Astrocyte (in vitro differentiated cells and primary cell): Measurements from ENCODE around the gene MAPK10. TPM values are rescaled to one million over a fixed set of nuclear protein-coding genes. Genes with fewer than 3 reads are reported as not detected.

ENCODE experiments used
- DNase-seq: peaks from one replicate; pipeline ENCODE4 v3.0.0-alpha.2; 2010; ENCODE audit warnings: low read depth
- FAIRE-seq: peaks from 2 replicates; lab custom pipeline; 2011; peaks lifted over from hg19 to GRCh38; lab: Jason Lieb, UNC
- H2AFZ ChIP-seq: 2 replicates; pipeline ENCODE4 v1.6.0; 2012; ENCODE audit warnings: low read depth, low read length, inconsistent platforms
- H3K27ac ChIP-seq: 2 replicates; pipeline ENCODE4 v1.5.1; 2011; ENCODE audit warnings: low read depth, low read length, inconsistent platforms
- H3K27me3 ChIP-seq: 2 replicates; pipeline ENCODE4 v1.6.0; 2011; ENCODE audit warnings: low read length, inconsistent platforms; ENCODE audit not compliant: insufficient read depth
- H3K36me3 ChIP-seq: 2 replicates; pipeline ENCODE4 v1.5.1; 2011; ENCODE audit warnings: low read length, inconsistent platforms; ENCODE audit not compliant: insufficient read depth
- H3K4me1 ChIP-seq: 2 replicates; pipeline ENCODE4 v1.5.1; 2011; ENCODE audit warnings: low read length, inconsistent platforms; ENCODE audit not compliant: insufficient read depth
- H3K4me2 ChIP-seq: 2 replicates; pipeline ENCODE4 v1.6.0; 2012; ENCODE audit warnings: low read length, inconsistent platforms
- H3K4me3 ChIP-seq: 2 replicates; pipeline ENCODE4 v1.5.1; 2011; ENCODE audit warnings: low read depth, mild to moderate bottlenecking, low read length, inconsistent platforms; ENCODE audit not compliant: insufficient read depth
- H3K79me2 ChIP-seq: 2 replicates; pipeline ENCODE4 v1.6.0; 2012; ENCODE audit warnings: mild to moderate bottlenecking, low read length, inconsistent platforms; ENCODE audit not compliant: insufficient read depth
- H3K9ac ChIP-seq: 2 replicates; pipeline ENCODE4 v1.6.0; 2012; ENCODE audit warnings: mild to moderate bottlenecking, low read length, inconsistent platforms
- H3K9me3 ChIP-seq: 2 replicates; pipeline ENCODE4 v1.5.1; 2012; ENCODE audit warnings: low read depth, mild to moderate bottlenecking, low read length, inconsistent platforms; ENCODE audit not compliant: insufficient read depth
- H4K20me1 ChIP-seq: 2 replicates; pipeline ENCODE4 v1.6.0; 2012; ENCODE audit warnings: low read length, inconsistent platforms; ENCODE audit not compliant: insufficient read depth
- H3K27ac Mint-ChIP-seq: one replicate; pipeline ENCODE4 v1.8.0; 2021; ENCODE audit warnings: mild to moderate bottlenecking, mixed read lengths; ENCODE audit not compliant: unreplicated experiment
- H3K27me3 Mint-ChIP-seq: one replicate; pipeline ENCODE4 v1.8.0; 2021; ENCODE audit warnings: low read depth, mixed read lengths; ENCODE audit not compliant: unreplicated experiment
- H3K36me3 Mint-ChIP-seq: one replicate; pipeline ENCODE4 v1.8.0; 2021; ENCODE audit warnings: low read depth, mixed read lengths; ENCODE audit not compliant: unreplicated experiment
- H3K4me1 Mint-ChIP-seq: one replicate; pipeline ENCODE4 v1.8.0; 2021; ENCODE audit warnings: low read depth, mixed read lengths; ENCODE audit not compliant: unreplicated experiment
- H3K4me3 Mint-ChIP-seq: one replicate; pipeline ENCODE4 v1.8.0; 2021; ENCODE audit warnings: mild to moderate bottlenecking, moderate library complexity, mixed read lengths; ENCODE audit not compliant: unreplicated experiment
- H3K9me3 Mint-ChIP-seq: one replicate; pipeline ENCODE4 v1.8.0; 2021; ENCODE audit warnings: mild to moderate bottlenecking, mixed read lengths; ENCODE audit not compliant: unreplicated experiment
- EZH2 ChIP-seq: IDR thresholded peaks from 2 replicates; pipeline ENCODE4 v1.6.1; 2012; ENCODE audit warnings: mild to moderate bottlenecking, low read length, inconsistent platforms; ENCODE audit not compliant: insufficient read depth
- total RNA-seq: library from RNA; stranded (reverse); gene quantifications from 2 replicates; pipeline ENCODE4 v1.2.1, GENCODE V29; 2021
- TF ChIP-seq, protein P1 (sequence below): IDR thresholded peaks from 2 replicates; pipeline ENCODE4 v1.5.1; 2011; ENCODE audit warnings: low read depth, mild to moderate bottlenecking, inconsistent platforms, low read length, moderate library complexity; ENCODE audit not compliant: insufficient read depth

Gene MAPK10
- total RNA-seq, 1 donor from 2014 or later = 7.5 TPM

DNA sequence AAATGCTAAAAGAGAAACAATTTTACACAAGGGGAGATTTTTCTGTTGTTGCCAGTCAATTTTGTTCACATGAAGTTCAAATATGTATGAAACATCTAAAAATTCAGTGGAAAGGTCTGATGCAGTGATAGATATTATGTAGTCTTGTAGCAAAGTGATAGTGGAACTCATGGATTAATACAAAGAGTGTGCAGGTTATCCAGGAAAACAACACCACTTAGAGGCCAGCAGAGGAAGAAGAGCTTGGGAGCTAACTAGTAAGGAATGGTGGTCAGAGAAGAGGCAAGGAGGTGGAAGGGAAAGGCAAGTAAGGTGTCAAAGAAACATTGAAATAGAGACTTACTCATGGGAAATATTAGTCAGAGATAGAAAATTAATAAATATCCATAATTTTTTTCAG, 395.6 kb downstream of the MAPK10 start:
- Mint-ChIP-seq H3K4me3 (no peak overlapping the region), H3K4me1 (peaks cover 5% of the 10 kb centered on the region), H3K36me3 (no peaks in the 10 kb centered on the region), H3K27me3 (no peaks in the 10 kb centered on the region), H3K27ac (no peak overlapping the region), H3K9me3 (peaks cover 3% of the 10 kb centered on the region)
- no peaks in the 10 kb centered on the region for H3K79me2 ChIP-seq
- no peak overlapping the region for H3K9ac ChIP-seq
- H3K27ac ChIP-seq = no peak overlapping the region
- H3K27me3 ChIP-seq = no peaks in the 10 kb centered on the region
- no peak overlapping the region for H2AFZ ChIP-seq
- H3K4me3 ChIP-seq = no peak overlapping the region
- H3K4me2 ChIP-seq = no peak overlapping the region
- no peaks in the 10 kb centered on the region for H3K9me3 ChIP-seq
- FAIRE-seq (no peak), DNase-seq (no peak)
- no peaks in the 10 kb centered on the region for H4K20me1 ChIP-seq
- H3K4me1 ChIP-seq = peaks cover 5% of the 10 kb centered on the region
- no peak for TF ChIP-seq EZH2
- TF ChIP-seq, protein P1, sequence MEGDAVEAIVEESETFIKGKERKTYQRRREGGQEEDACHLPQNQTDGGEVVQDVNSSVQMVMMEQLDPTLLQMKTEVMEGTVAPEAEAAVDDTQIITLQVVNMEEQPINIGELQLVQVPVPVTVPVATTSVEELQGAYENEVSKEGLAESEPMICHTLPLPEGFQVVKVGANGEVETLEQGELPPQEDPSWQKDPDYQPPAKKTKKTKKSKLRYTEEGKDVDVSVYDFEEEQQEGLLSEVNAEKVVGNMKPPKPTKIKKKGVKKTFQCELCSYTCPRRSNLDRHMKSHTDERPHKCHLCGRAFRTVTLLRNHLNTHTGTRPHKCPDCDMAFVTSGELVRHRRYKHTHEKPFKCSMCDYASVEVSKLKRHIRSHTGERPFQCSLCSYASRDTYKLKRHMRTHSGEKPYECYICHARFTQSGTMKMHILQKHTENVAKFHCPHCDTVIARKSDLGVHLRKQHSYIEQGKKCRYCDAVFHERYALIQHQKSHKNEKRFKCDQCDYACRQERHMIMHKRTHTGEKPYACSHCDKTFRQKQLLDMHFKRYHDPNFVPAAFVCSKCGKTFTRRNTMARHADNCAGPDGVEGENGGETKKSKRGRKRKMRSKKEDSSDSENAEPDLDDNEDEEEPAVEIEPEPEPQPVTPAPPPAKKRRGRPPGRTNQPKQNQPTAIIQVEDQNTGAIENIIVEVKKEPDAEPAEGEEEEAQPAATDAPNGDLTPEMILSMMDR = no peak
- no peaks in the 10 kb centered on the region for H3K36me3 ChIP-seq

GRCh38 chr4:85963231-85963630, 396.6 kb downstream of the MAPK10 start:
- no peak overlapping the region for H3K4me3 ChIP-seq
- FAIRE-seq (no peak), DNase-seq (no peak)
- H4K20me1 ChIP-seq = no peaks in the 10 kb centered on the region
- H3K36me3 ChIP-seq = no peaks in the 10 kb centered on the region
- Mint-ChIP-seq H3K4me3 (no peak overlapping the region), H3K4me1 (peaks cover 2% of the 10 kb centered on the region), H3K36me3 (no peaks in the 10 kb centered on the region), H3K27me3 (no peaks in the 10 kb centered on the region), H3K9me3 (peaks cover 3% of the 10 kb centered on the region), H3K27ac (no peak overlapping the region)
- no peak overlapping the region for H2AFZ ChIP-seq
- no peaks in the 10 kb centered on the region for H3K79me2 ChIP-seq
- H3K9ac ChIP-seq = no peak overlapping the region
- no peak overlapping the region for H3K27ac ChIP-seq
- TF ChIP-seq, protein P1 = no peak
- TF ChIP-seq EZH2 = no peak
- no peaks in the 10 kb centered on the region for H3K27me3 ChIP-seq
- no peak overlapping the region for H3K4me2 ChIP-seq
- H3K9me3 ChIP-seq = no peaks in the 10 kb centered on the region
- peaks cover 5% of the 10 kb centered on the region for H3K4me1 ChIP-seq

- Mint-ChIP-seq H3K9me3 (peaks cover 3% of the 10 kb centered on the region), H3K27ac (no peak overlapping the region), H3K27me3 (no peaks in the 10 kb centered on the region), H3K4me3 (no peak overlapping the region), H3K36me3 (no peaks in the 10 kb centered on the region), H3K4me1 (no peaks in the 10 kb centered on the region)
- Histone ChIP-seq H2AFZ (no peak overlapping the region), H3K9me3 (no peaks in the 10 kb centered on the region), H3K79me2 (no peaks in the 10 kb centered on the region), H3K9ac (no peak overlapping the region), H3K27me3 (no peaks in the 10 kb centered on the region), H4K20me1 (no peaks in the 10 kb centered on the region), H3K4me3 (no peak overlapping the region), H3K36me3 (no peaks in the 10 kb centered on the region), H3K4me2 (no peak overlapping the region), H3K27ac (no peak overlapping the region), H3K4me1 (no peaks in the 10 kb centered on the region)
- FAIRE-seq = no peak
- no peak for DNase-seq
- TF ChIP-seq EZH2 = no peak
- TF ChIP-seq, protein P1 = no peak
Observed at GRCh38 chr4:85961887-85962286, 398.0 kb downstream of the MAPK10 start.
